DMS153 treated with DMSO at 0.1 percent for 48 hours (cell line): ENCODE measurements around the gene ACE.
"Not testable (repeated sequence)": the region's sequence is repeated elsewhere in the genome, so short reads cannot be mapped to it uniquely, and the experiment has no call there.

Source experiments
- DNase-seq: peaks from one replicate; lab custom pipeline; 2025; ENCODE audit not compliant: unreplicated experiment; lab: John Stamatoyannopoulos, UW

ACE gene

DNA sequence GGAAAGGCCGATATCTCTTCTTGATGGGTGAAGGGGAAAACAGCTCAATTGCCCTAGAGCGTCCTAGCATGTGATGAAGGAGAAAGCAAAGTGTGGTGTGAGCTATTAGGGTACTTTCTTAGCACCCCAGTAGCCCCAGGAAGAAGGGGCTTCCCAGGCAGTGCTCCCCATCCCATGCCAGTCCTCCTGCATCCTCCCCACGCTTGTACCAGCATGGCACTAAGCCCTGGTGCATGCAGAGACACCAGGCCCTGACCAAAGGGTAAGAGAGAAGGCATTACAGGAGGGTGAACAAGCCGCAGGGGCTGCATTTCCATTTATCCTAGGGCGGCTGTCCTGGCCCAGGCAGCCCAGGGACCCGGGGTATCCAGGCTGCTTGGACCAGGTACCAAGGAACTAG, 33.8 kb upstream of the ACE start:
- no peak for DNase-seq

DNA sequence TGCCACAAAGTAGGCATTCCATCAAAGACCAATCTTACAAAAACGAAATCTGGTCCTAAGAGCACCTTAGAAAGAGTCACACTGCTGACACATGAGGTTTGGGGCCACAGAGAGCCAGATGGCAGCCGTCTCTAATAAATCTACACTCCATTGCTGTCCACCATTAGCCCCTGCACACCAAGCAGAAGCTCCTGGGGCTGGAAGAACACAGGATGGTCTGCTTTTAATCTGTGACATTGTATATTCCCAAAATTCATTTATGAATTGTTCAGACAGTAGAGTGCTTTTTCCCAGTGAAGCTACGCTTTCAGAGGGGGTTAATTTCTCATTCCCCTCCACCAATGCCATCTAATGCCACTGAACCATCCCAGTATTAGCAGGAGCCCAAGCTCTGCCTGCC, 32.4 kb upstream of the ACE start:
- no peak for DNase-seq

DNA sequence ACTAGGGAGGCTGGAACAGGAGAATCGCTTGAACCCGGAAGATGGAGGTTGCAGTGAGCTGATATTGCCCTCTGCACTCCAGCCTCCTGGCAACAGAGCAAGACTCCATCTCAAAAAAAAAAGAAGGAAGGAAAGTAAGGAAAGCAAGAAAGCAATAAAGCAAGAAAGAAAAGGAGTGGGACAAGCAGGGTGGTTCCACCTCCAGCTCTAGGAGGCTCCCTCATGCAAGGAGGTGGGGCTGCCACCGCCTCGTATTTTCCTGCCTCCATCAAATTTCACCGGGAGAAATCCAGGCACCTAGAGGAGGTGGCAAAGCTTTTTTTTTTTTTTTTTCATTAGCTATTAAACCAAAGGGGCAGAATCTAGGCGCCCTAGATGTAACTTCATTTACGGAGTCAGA, 31.8 kb upstream of the ACE start:
- DNase-seq = no peak

DNA sequence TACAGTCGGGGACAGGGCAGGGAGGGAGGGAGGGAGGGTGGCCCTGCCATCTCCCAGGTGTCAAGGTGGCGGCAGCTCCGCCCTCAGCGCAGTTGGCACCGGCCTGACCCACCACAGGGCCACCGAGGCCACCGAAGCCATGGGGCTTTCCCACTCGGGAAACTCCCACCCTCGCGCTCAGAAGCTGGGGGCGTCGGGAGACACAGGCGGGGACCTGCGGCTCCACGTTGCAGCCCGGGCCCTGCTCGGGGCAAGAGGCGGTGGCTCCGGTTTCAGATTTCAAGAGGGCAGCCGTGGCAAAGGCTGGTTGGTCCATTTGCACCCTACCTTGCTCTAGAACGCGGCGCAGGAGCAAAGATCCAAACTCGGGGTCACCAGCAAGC, 31.3 kb upstream of the ACE start:
- DNase-seq = peak; percentile 69

DNA sequence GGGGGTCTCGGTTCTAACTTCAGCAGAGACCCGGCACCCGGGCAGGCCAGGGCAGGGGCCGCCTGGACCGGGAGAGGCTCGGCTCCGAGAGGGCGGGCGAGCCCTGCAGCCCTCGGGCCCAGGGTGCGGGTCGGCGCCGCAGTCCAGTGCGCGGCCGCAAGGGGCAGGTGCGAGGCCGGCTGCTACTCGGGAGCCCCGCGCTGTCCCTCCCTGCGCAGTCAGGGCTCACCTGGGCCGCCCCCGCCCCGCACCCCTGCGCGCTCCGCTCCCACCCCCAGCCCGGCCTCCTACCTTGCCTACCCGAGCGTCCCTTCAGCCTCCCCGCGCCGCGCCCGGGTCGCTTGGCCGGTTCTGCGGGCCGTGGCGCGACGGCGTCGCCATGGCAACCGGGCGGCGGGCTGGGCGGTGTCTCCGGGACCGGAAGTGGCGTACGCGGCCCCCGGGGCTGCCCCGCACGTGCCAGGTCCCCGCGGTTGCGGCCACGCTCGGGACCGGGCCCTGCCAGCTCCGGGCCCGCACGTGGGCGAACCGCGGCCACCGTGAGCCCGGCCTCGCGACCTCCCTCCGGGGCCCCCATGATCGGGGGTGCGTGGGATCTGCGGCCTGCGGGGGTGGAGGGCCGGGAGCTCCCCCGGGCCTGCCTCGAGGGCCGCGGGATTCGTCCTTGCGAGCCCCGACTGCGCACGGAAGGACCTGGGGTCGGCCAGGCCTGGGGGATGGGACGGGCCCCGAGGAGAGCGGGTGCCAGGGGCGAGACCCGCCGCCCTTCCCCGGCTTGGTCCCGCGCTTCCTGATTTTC, 30.7 kb upstream of the ACE start, which contains the start of gene CYB561:
Gene CYB561 (minus strand): TSS at position 353 of the 799 bp plus-strand sequence. CDS start 8,759 bp downstream, outside the sequence.
- DNase-seq = peak; percentile 84

DNA sequence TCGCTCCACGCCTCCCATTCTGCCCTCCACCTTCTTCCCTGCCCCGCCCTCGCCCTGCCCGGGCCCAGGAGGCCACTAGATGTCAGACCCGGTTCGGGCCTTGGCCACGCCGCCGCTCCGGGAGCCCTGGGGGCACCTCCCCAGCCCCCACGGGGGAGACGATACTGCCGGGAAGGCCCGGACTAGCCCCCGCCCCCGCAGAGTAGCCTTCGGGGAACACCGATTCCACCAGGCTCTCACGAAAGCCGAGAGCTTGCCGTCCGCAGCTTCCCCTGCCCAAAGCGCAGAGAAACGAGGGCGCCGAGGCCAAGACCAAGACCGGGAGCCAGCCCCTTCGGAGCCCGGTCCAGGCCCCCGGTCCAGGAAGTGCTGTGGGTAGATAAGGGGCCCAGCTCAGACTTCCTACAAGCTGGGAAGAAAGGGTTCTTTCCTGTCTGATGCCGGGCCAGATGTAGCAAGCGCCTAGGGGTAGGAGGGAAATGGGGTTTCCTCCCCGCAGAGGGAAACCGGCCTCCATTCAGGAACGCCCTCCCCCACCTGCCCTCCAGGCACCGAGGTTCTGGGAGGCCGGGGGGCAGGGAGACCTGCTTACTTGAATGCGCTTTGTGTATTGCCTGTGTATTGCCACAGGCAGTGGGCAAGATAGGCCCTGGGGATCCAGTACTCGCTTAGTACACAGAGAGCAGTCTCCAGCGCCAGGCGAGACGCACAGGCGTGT, 29.9 kb upstream of the ACE start:
- DNase-seq = peak; percentile 53

DNA sequence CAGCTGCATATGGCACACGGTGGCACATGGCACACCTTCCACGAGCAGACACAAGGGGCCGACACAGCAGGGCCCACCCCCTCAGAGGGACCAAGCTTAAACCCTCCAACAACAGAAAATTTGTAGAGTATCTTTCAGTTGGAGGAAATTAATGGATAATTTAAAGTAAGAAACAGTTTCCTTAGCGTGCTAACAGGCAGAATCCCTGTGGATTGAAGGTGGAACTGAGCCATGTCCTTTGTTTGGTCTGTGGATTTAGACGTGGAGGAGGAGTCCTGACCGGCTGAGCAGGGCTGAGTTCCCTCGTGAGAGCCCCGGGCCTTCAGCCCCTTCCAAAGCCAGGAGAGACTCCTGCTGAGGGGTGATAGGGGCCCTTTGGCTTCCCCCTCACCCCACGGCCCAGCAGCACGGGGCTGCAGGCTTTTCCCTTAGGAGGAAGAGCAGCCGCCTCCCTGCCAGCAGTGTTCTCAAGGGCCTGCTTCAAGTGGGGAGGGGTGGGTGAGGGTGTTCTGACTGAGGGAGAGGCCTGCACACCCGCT, 29.3 kb upstream of the ACE start:
- DNase-seq = no peak

DNA sequence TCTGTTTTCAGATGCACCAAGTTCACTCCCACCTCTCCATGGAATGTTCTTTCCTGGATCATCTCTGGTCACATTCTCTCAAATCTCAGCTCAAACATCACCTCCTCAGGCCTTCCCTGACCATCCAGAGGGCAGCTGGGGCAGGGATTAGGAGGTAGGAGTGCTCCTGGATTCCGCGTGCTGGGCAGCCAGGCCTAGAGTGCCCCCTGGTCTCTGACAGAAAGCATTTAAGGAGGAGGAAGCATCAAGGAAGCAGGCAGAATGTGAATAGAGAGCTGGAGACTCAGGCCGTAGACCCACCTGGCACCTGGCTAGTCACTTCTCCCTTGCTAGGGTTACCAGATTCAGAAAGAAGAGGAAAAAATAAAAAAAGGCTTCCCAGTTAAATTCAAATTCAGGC, 28.2 kb upstream of the ACE start:
- no peak for DNase-seq

DNA sequence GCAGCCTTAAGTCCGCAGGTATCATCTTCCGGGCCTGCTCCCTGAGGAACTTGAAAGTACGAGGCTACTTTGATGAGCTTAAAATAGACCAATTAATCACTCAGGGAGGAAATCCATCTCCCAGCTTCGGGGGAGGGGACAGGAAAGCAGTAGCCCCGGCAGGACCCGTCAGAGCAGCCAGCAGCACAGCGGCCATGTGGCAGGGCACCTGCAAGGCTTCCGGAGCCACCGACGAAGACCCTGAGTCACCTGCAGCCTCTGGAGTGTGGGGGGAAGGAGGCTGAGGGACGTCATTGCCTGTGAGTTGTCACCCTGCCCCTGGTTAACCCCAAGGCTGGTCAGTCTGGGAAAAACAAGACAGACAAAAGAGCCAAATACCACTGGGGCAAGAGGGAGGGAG, 26.3 kb upstream of the ACE start:
- no peak for DNase-seq

DNA sequence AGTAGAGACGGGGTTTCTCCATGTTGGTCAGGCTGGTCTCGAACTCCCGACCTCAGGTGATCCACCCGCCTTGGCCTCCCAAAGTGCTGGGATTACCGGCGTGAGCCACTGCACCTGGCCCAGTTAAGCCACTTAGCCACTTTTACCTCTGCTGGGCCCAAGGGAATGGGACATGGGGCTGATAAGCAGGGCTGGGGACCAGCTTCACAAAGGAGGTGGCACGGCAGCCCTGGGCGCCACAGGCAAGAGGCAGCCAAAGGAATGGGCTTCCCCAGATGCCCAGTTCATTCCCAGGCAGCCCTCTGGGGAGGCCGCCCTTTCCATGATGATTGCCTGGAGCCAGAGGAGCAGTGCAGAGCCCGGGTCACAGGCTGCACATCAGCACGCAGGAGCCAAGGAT, 25.7 kb upstream of the ACE start:
- DNase-seq = no peak

DNA sequence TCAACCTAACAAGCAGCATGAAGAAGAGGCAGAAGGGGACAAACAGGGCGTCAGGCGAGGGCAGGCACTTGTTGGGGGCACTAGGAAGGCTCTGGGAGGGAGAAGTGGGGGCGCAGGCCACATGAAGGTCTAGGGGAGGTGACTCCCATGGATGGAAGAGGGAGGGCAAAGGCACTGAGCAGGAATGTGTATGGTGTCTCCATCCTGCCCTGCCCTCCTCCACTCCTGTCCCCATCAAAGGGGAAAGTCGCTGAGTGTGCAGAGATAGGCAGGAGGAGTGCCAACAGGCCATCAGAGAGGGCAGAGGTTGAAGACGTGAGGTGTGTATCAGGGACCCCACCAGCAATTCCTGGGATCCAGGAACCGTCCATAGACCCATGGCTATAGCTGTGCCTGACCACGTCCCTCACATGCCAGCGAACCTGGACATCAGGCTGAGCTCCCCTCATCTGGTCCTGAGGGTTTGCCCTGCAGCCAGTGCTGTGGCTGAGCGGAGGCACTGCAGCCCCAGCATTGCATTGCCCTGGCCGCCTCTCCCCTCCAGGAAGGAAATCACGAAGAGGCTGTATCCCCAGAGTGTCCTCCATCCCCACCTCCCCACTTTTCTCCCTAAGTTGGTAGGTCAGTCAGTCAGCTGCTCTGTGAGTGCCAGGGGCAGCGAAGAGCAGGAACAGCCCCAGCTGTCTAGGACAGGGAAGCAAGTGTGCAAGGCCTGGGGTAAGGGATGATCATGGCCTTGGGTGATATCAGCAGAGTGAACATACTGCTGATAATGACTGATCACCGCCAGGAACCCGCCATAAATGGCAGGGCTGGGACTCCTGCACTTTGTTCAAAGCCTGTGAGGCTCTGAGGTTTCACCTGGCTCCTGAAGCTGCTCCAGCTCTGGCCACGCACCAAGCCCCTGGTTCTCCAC, 24.6 kb upstream of the ACE start:
- DNase-seq = no peak

DNA sequence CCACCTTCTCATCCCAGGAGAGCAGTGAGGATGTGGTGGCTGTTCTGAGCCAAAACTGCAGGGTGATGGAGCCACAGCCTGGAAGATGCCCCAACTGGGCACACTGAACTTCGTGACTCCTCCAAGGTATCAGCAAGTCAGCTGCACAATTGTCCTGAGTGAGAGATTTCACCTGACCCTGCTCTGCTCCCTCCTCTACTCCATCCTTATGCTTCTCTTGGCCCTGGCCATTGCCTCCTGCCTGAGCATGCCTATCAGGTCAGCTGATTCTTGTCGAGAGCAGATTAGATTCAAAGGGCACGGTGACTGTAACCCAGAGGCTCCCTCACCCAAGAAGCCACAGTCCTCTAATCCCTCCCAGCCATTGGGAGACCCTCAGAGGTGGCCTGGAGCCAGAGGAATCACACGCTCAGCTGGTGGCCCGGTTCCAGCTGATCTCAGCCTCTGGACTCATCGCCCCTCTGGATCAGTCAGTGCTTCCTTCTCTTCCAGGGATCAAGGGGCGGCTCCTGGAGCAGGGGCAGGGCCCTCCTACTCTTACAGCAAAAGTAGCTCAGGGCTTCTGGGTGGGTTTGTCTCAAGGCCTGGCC, 23.8 kb upstream of the ACE start:
- no peak for DNase-seq

DNA sequence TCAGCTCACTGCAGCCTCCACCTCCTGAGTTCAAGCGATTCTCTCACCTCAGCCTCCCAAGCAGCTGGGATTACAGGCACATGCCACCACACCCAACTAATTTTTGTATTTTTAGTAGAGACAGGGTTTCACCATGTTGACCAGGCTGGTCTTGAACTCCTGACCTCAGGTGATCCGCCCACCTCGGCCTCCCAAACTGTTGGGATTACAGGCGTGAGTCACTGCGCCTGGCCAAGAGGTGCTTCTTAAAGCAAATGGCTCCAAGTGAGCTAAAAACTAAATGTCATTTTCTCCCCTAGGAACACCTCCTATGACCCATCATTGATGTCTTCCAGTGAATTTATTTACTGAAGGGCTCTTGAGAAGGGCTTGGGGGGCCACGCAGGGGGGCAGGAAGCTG, 22.5 kb upstream of the ACE start:
- not testable (repeated sequence) for DNase-seq

DNA sequence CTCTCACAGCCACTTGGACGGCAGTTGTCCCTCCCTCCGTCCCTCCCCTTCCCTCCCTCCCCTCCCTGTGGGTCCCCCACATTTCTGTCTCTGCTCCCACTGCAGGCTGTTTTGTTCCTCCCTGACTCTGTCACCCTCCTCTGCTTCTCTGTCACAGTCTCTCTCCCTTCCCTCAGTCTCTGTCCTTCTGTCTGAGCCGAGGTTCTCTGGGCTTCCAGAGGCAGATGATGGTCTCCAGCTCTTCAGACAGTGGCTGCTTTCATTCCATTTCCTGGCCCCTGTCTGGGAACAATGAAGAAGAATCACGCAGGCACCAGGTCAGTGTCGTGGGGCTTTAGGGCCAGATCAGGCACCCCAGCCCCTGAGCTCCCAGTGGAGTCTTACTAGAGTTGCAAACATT, 21.9 kb upstream of the ACE start:
- no peak for DNase-seq

DNA sequence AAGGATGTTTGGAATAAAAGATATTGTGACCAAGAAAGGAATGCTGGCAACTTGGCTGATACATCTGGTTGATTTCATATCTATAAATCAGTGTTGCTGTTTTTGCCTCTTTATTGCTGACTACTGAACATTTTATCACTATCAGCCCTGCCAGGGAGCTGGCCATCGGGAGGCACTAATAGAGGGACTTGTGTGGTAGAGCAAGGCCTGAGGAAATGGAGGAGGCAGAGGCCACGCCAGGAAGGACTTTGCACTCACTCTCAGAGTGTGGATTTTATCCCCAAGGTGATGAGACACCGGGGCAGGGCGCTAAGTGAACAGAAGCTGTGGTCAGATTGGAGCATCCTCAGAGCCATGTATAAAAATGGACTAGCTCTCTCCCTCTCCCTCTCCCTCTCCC, 21.4 kb upstream of the ACE start:
- no peak for DNase-seq

DNA sequence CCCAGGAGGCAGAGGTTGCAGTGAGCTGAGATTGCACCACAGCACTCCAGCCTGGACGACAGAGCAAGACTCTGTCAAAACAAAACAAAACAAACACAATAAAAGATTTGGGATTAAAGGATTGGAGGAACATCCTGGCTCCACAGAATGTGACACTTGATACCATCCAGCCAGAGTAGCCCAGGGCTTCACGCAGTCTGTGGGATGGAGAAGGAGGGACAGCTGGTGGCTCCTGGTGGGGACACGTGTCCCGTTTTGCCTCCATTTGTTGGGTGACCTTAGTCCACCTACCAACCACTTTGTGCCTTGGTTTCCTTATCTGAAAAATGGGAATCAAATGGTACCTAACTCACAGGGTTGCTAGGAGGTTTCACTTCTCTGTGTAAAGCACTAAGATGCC, 18.4 kb upstream of the ACE start:
- DNase-seq = no peak

DNA sequence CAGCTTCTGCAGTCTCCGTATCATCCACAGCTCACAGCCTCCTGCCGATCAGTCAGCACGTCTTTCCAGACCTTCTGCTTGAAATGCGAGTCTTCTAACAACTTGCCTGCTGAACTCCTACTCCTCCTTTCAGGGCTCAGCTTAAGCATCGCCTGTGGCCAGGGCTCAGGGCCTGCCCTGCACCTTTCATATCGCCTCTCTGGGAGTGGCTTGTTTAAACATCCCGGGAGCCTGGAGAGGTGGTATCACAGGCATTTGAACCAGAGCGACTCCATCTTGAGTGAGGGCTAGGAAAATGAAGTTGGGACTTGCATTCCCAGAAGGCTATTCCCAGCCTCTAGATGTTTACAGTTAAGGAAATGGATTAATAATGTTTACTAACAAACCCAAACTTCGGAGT, 16.8 kb upstream of the ACE start:
- no peak for DNase-seq

DNA sequence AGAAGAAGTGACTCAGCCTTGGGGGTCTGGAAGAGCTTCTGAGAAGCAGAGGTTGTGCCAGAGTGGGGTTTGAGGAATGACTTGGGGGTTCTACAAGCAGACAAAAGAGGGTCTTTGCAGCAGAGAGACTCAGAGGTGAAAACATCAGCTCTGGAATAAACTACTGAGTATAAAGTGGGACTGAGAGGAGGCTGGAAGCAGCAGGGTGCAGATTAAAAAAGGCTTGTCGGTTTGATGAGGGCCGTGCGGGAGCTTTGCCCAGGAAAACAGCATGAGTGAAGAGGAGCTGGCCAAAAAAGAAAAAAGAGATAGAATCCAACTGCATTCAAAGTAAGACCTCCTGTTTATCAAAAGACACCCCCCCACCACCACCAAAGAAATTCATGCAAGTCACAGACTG, 13.1 kb upstream of the ACE start:
- no peak for DNase-seq

DNA sequence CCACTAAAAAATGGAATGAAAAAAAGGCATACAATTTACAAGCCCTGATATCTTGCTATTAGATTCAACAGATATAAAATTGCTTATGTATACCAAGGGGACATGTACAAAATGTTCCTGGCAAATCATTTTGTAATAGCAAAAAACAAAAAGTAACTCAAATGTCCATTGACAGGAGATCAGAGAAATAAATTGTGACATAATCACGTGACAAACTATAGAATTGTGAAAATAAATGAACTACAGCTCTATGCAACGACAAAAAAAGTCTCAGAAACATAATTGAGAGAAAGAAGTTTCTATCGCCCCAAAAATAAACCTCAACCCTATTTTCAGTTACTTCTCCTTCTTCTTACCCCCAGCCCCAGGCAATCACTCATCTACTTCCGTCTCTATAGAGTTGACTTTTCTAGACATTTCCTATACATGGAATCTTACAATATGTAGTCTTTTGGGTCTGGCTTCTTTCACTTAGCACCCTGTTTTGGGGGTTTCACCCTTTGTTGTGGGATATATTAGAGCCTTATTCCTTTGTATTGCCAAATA, 12.1 kb upstream of the ACE start:
- no peak for DNase-seq

DNA sequence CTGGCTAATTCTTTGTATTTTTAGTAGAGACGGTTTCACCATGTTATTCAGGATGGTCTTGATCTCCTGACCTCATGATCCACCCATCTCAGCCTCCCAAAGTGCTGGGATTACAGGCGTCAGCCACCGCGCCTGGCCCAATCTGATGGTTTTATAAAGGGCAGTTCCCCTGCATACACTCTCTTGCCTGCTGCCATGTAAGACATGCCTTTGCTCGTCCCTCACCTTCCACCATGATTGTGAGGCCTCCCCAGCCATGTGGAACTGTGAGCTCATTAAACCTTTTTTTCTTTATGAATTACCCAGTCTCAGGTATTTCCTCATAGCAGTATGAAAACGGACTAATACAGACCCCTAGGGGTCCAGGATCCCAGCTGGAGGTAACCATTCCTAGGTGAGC, 8.8 kb upstream of the ACE start:
- not testable (repeated sequence) for DNase-seq

DNA sequence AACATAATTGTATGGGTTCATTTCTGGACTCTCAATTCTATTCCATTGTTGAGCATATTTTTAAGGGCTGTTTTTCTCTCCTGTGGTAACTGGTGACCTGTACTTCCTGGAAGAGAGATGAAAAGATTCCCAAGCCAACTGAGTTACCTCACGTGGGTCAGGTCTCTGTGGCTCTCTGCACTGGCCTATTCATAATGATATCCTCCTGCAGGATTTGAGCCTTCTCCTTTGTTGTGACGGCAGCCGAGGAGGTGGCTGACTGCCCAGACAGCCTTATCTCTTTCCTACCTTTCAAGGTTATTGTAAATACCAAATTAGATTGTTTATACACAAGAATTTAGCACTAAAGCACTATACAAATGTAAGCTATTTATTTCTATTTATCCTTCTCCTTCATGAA, 2.7 kb upstream of the ACE start:
- DNase-seq = peak; percentile 55
